ENCODE measurements around the gene CLMN. TPM values are rescaled to one million over a fixed set of nuclear protein-coding genes. Genes with fewer than 3 reads are reported as not detected.

The CLMN gene
- total and polyA plus RNA-seq, 10 of the 15 experiments (the other 5 are each of a cell fraction or from before 2014, with no cell fraction given) = 7.8 to 49.3 (median 18.5) TPM

GRCh38 chr14:95355422-95355821 lies 35.7 kb upstream of the CLMN start (continued):
- TF ChIP-seq RELA (IDR thresholded peaks at IDR 0.05; ENCODE audit: borderline replicate concordance, partially characterized antibody) = no peak

GRCh38 chr14:95354834-95355233 lies 35.1 kb upstream of the CLMN start:
- BruUV-seq (replicated peaks) = no TSS peak
- Histone ChIP-seq H3K4me1 (ENCODE audit: control insufficient read depth, insufficient read depth, low read length) (no peaks in the 10 kb centered on the region), H3K79me2 (ENCODE audit: control insufficient read depth, insufficient read depth, low read length) (no peaks in the 10 kb centered on the region), H2AFZ (ENCODE audit: control insufficient read depth, low read depth, low read length) (no peak overlapping the region), H3K27me3 (replicated peaks in 1 of 2; ENCODE audit: control insufficient read depth in 2 of 2, insufficient read depth in 2 of 2, low read length in 1 of 2) (no peaks in the 10 kb centered on the region; a peak in 1 of 4 replicates), H3K4me2 (ENCODE audit: control insufficient read depth, insufficient read depth) (no peak overlapping the region), H3K27ac (ENCODE audit: control insufficient read depth, insufficient read depth) (no peak overlapping the region), H3K9me3 (replicated peaks; ENCODE audit: control insufficient read depth, insufficient read depth, low read length) (no peaks in the 10 kb centered on the region; the same call in 2 of the 3 replicates), H3K9ac (ENCODE audit: control insufficient read depth, insufficient read depth, low read length) (no peak overlapping the region), H3K4me3 (no peak overlapping the region), H3K36me3 (ENCODE audit: control insufficient read depth in 2 of 2, insufficient read depth in 2 of 2, low read length in 1 of 2) (no peaks in the 10 kb centered on the region), H4K20me1 (ENCODE audit: control insufficient read depth, insufficient read depth) (no peaks in the 10 kb centered on the region)
- ChIA-PET POLR2A (no interaction called here), SMC1A (ENCODE audit: uncharacterized antibody, unreplicated experiment) (no interaction called here), RAD21 (ENCODE audit: unreplicated experiment) (no interaction called here), CTCF (no interaction called here)
- ATAC-seq = no peak
- intact Hi-C loops (cut with micrococcal nuclease; ENCODE audit: unreplicated experiment) = no loop called here
- FAIRE-seq = no peak
- in situ Hi-C loops (cut with MboI) = no loop called here
- TF ChIP-seq BHLHE40 (IDR thresholded peaks at IDR 0.05; ENCODE audit: borderline replicate concordance in 1 of 2, low read depth in 2 of 2, low read length in 1 of 2) = no peak
- no peak for DNase-seq (ENCODE audit: low read depth, low spot score)

GRCh38 chr14:95353664-95354063 lies 34.0 kb upstream of the CLMN start:
- H3K27ac ChIP-seq (ENCODE audit: control insufficient read depth, insufficient read depth) = no peak overlapping the region
- no peak overlapping the region for H3K4me3 ChIP-seq
- POLR2A ChIA-PET = no interaction called here
- SMC1A ChIA-PET (ENCODE audit: uncharacterized antibody, unreplicated experiment) = no interaction called here
- CTCF ChIA-PET = no interaction called here
- H3K9me3 ChIP-seq (replicated peaks; ENCODE audit: control insufficient read depth, insufficient read depth, low read length) = no peaks in the 10 kb centered on the region; the same call in 2 of the 3 replicates
- no peaks in the 10 kb centered on the region for H3K4me1 ChIP-seq (ENCODE audit: control insufficient read depth, insufficient read depth, low read length)
- RAD21 ChIA-PET (ENCODE audit: unreplicated experiment) = no interaction called here
- no TSS peak for BruUV-seq (replicated peaks)
- no peak for ATAC-seq
- no peaks in the 10 kb centered on the region for H3K79me2 ChIP-seq (ENCODE audit: control insufficient read depth, insufficient read depth, low read length)
- H3K9ac ChIP-seq (ENCODE audit: control insufficient read depth, insufficient read depth, low read length) = no peak overlapping the region
- TF ChIP-seq NFXL1 (IDR thresholded peaks at IDR 0.05; ENCODE audit: borderline replicate concordance) = no peak
- no peak for TF ChIP-seq E2F4 (IDR thresholded peaks at IDR 0.05; ENCODE audit: low read depth, low read length)
- TF ChIP-seq BACH1 (IDR thresholded peaks at IDR 0.05; ENCODE audit: borderline replicate concordance) = no peak
- TF ChIP-seq CBX5 (IDR thresholded peaks at IDR 0.05; ENCODE audit: low read depth) = no peak
- TF ChIP-seq TAF1 (IDR thresholded peaks at IDR 0.05; ENCODE audit: borderline replicate concordance, low read depth, low read length) = no peak
- in situ Hi-C loops (cut with MboI) (no loop called here), intact Hi-C loops (cut with micrococcal nuclease; ENCODE audit: unreplicated experiment) (no loop called here)
- no peak for DNase-seq (ENCODE audit: low read depth, low spot score)
- H4K20me1 ChIP-seq (ENCODE audit: control insufficient read depth, insufficient read depth) = no peaks in the 10 kb centered on the region
- H2AFZ ChIP-seq (ENCODE audit: control insufficient read depth, low read depth, low read length) = no peak overlapping the region
- no peak for FAIRE-seq
- H3K4me2 ChIP-seq (ENCODE audit: control insufficient read depth, insufficient read depth) = no peak overlapping the region
- 69% methylated on average over 8 of the region's 9 CpGs for WGBS (ENCODE audit: insufficient coverage, insufficient replicate concordance, low lambda C conversion rate, missing lambda C conversion rate)
- H3K27me3 ChIP-seq (replicated peaks in 1 of 2; ENCODE audit: control insufficient read depth in 2 of 2, insufficient read depth in 2 of 2, low read length in 1 of 2) = no peaks in the 10 kb centered on the region
- H3K36me3 ChIP-seq (ENCODE audit: control insufficient read depth in 2 of 2, insufficient read depth in 2 of 2, low read length in 1 of 2) = no peaks in the 10 kb centered on the region

Measured in GM12878 (cell line).